Transverse colon (tissue), 4 donors: Measurements from ENCODE around the gene ANKH. TPM values are rescaled to one million over a fixed set of nuclear protein-coding genes. Genes with fewer than 3 reads are reported as not detected.

ENCODE experiments used
- DNase-seq: peaks from one replicate; pipeline ENCODE4 v3.0.0-alpha.2; 2019
- H3K27ac ChIP-seq, 4 donors: fragments of 200-600 bp; sonication (generic); 2 replicates each; pipeline ENCODE4 v1.5.1; 2016 to 2018; ENCODE audit warnings: inconsistent platforms in 4 of 4
- H3K27me3 ChIP-seq: fragments of 200-600 bp; sonication (generic); 2 replicates; pipeline ENCODE4 v1.5.1; 2017; ENCODE audit warnings: inconsistent platforms
- H3K36me3 ChIP-seq, 4 donors: fragments of 200-600 bp; sonication (generic); 2 replicates each; pipeline ENCODE4 v1.5.1; 2017 to 2019; ENCODE audit warnings: inconsistent platforms in 4 of 4
- H3K4me1 ChIP-seq, 4 donors: fragments of 200-600 bp; sonication (generic); 2 replicates each; pipeline ENCODE4 v1.5.1; 2017 to 2020; ENCODE audit warnings: inconsistent platforms in 4 of 4
- H3K4me3 ChIP-seq, 4 donors: fragments of 200-600 bp; sonication (generic); 1 replicate in 1 of 4; 2 replicates in 3 of 4; pipeline versions ENCODE4 v1.5.1 to v1.6.1; 2017 to 2019; ENCODE audit warnings: inconsistent platforms in 4 of 4
- H3K9me3 ChIP-seq, 2 donors: fragments of 200-600 bp; sonication (generic); 2 replicates each; pipeline ENCODE4 v1.5.1; 2017 to 2019; ENCODE audit warnings: inconsistent platforms in 2 of 2
- EP300 ChIP-seq: sonication (generic); formaldehyde crosslinking; IDR thresholded peaks from one replicate; pipeline ENCODE4 v1.6.1; 2017; ENCODE audit warnings: antibody characterized with exemption, low read depth
- POLR2A ChIP-seq: fragments of 450-650 bp; IDR thresholded peaks from one replicate; pipeline ENCODE4 v1.6.1; 2016; ENCODE audit warnings: antibody characterized with exemption, mild to moderate bottlenecking, moderate library complexity
- POLR2AphosphoS5 ChIP-seq, 3 donors: sonication (generic); formaldehyde crosslinking; IDR thresholded peaks; one replicate each; pipeline ENCODE4 v1.6.1; 2016; ENCODE audit warnings: antibody characterized with exemption in 3 of 3
- WGBS, 2 donors: methylation state at CpG; one replicate each; pipeline ENCODE4 v1.1.5; 2018; ENCODE audit warnings: low coverage in 1 of 2; 5-methylcytosine and 5-hydroxymethylcytosine counted together
- in situ Hi-C, 4 donors: fragments of 200-750 bp; cut with MboI; loops; one replicate each; pipeline versions ENCODE4 v1.15.0 to v1.15.1; 2017; ENCODE audit warnings: low sequenced_read_pairs in 3 of 4, low pct_ligation_motif_present in 1 of 4, low pct_unique_long_range_greater_than_20kb in 1 of 4
- intact Hi-C: fragments of 100-400 bp; cut with DNase I; formaldehyde crosslinking; loops from one replicate; pipeline ENCODE4 v1.15.1; 2023; ENCODE audit warnings: low total_unique reads
- total RNA-seq, 4 donors: library from RNA; depleted of rRNA; stranded (reverse); fragments of >200 nt; gene quantifications; one replicate each; pipeline ENCODE4 v1.1.0, GENCODE V29; 2016
- TF ChIP-seq, protein P1 (sequence below), 5 experiments: fragments of 200-600 bp in 3 of 5; fragments of 450-650 bp in 2 of 5; sonication (generic) in 3 of 5; IDR thresholded peaks; 1 replicate in 2 of 5; 2 replicates in 3 of 5; pipeline ENCODE4 v1.5.1; 2016 to 2017; ENCODE audit warnings: antibody characterized with exemption in 5 of 5, inconsistent platforms in 3 of 5, mild to moderate bottlenecking in 2 of 5, moderate library complexity in 1 of 5

The ANKH gene
- total RNA-seq, 4 donors from 2014 or later: 24.7 to 96.5 (median 69.4) TPM

DNA sequence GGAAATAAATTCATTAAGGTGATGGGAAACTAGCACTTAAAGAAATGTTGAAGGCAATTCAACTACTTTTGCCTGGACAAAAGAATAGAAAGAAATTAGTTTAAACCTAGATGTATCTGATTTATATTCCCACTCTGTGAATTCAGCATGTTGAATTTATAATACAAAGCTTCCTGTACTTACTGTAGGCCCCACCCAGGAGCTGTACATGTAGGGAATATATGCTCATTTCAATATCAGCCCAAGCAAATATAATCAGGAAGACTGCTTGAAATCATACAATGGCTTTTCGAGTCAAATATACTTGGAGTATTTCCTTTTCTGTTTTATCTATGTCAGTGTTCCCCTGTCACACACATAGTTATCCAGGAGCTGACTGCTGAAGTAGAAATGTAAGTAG lies 105.0 kb downstream of the ANKH start:
- Histone ChIP-seq H3K9me3 (no peaks in the 10 kb centered on the region), H3K4me3 (no peak overlapping the region), H3K36me3 (no peaks in the 10 kb centered on the region), H3K27ac (no peak overlapping the region), H3K27me3 (no peaks in the 10 kb centered on the region), H3K4me1 (peaks cover 0 to 17% (median 5%) of the 10 kb centered on the region in 4 donors)
- no peak for TF ChIP-seq EP300
- TF ChIP-seq, protein P1, sequence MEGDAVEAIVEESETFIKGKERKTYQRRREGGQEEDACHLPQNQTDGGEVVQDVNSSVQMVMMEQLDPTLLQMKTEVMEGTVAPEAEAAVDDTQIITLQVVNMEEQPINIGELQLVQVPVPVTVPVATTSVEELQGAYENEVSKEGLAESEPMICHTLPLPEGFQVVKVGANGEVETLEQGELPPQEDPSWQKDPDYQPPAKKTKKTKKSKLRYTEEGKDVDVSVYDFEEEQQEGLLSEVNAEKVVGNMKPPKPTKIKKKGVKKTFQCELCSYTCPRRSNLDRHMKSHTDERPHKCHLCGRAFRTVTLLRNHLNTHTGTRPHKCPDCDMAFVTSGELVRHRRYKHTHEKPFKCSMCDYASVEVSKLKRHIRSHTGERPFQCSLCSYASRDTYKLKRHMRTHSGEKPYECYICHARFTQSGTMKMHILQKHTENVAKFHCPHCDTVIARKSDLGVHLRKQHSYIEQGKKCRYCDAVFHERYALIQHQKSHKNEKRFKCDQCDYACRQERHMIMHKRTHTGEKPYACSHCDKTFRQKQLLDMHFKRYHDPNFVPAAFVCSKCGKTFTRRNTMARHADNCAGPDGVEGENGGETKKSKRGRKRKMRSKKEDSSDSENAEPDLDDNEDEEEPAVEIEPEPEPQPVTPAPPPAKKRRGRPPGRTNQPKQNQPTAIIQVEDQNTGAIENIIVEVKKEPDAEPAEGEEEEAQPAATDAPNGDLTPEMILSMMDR (IDR thresholded peaks at IDR 0.05): no peak
- no peak for TF ChIP-seq POLR2A
- TF ChIP-seq POLR2AphosphoS5 (IDR thresholded peaks at IDR 0.05): no peak
- intact Hi-C loops: no loop called here
- DNase-seq: no peak
- in situ Hi-C loops: no loop called here
- 46 to 63% methylated on average over 1 of the region's 1 CpG for WGBS, 2 donors

DNA sequence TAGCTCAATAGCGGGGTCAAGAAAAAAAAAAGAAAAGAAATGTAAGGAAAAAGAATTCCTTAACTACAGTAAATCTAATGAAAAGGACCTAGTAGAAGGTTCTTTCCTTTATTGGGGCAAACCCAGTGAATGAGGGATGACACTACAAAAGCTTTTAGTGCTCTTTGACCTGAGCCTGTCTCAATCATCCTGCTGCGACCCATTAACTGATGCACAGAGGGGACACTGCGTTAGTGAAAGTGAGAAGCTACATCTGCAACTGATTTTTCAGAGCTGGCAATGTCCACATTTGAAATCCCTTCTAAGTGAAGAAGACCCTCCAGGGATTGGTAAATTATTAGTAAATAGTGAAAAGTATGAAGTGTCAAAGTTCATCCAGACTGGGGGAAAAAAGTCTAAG lies 106.0 kb downstream of the ANKH start:
- Histone ChIP-seq H3K4me1 (peaks cover 0 to 17% (median 5%) of the 10 kb centered on the region in 4 donors), H3K36me3 (no peaks in the 10 kb centered on the region), H3K27me3 (no peaks in the 10 kb centered on the region), H3K4me3 (no peak overlapping the region), H3K9me3 (no peaks in the 10 kb centered on the region), H3K27ac (no peak overlapping the region)
- DNase-seq: no peak
- TF ChIP-seq, protein P1 (IDR thresholded peaks at IDR 0.05): no peak
- TF ChIP-seq EP300 (no peak), POLR2AphosphoS5 (IDR thresholded peaks at IDR 0.05) (no peak), POLR2A (no peak)
- intact Hi-C loops (no loop called here), in situ Hi-C loops (no loop called here)
- 78% methylated on average over 3 of the region's 3 CpGs; no CpG with 5 or more reads in 1 of the 2 donors for WGBS, 2 donors

DNA sequence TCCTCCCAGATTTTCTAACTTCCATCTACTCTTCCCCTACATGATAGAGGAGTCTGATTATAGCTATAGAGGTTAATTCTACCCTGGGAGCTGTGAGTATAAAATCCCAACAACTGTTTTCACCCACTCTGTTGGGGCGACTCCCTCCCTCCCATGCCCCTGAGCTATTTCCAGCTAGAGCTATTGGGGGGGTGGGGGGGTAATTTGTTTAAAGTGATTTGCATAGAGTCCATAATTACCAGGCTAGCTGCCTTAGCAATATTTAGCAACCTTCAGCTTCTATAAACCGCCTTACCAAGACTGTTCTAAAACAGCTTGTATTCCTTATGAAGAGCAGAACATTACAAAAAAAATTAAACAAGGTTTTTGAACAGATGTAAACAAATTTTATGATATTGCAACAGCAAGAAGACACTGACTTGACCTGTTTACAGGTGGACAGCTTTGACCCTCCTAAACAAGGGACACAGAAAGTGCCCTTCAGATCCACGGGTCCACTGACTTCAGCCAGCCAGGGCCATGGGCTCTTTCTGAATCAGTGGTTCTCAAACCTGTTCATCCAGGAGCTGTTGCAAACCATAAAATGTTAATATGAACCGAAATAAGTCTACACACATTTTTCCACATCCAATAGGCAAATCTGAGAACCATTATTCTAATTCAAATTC lies 108.9 kb downstream of the ANKH start:
- 84 to 85% methylated on average over 3 to 4 of the region's 4 CpGs for WGBS, 2 donors
- intact Hi-C loops (no loop called here), in situ Hi-C loops (no loop called here)
- H3K27ac ChIP-seq: no peak overlapping the region
- H3K36me3 ChIP-seq: no peaks in the 10 kb centered on the region
- no peak overlapping the region for H3K4me3 ChIP-seq
- no peaks in the 10 kb centered on the region for H3K9me3 ChIP-seq
- DNase-seq: no peak
- H3K27me3 ChIP-seq: no peaks in the 10 kb centered on the region
- no peak for TF ChIP-seq POLR2AphosphoS5 (IDR thresholded peaks at IDR 0.05)
- TF ChIP-seq, protein P1 (IDR thresholded peaks at IDR 0.05): no peak
- H3K4me1 ChIP-seq: peaks cover 0 to 8% (median under 1%) of the 10 kb centered on the region in 4 donors

DNA sequence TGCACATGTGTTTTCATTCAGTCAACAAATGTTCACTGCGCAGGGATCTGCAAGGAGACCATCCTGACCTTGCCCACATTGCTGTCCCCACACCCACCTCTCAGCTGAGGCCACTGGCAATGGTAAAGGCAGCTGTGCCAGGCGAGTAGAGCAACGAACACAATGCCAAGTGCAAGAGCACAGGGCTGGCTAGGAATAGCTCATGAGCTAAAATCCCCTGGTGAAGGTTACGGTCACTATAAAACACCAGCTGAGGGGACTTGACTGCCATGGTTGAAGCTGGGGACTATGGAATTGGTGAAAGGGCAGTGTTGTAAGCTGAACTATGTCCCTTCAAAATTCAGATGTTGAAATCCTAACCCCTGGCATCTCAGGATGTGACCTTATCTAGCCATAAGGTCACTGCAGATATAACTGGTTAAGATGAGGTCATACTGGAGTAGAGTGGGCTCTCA lies 111.0 kb downstream of the ANKH start:
- intact Hi-C loops: no loop called here

More for the DNA sequence above, 111.0 kb downstream of the ANKH start:
- in situ Hi-C loops: no loop called here
- no peaks in the 10 kb centered on the region for H3K4me1 ChIP-seq
- no peak for DNase-seq
- WGBS, 2 donors: 88% methylated on average over 4 of the region's 4 CpGs; no CpG with 5 or more reads in 1 of the 2 donors
- H3K9me3 ChIP-seq: no peaks in the 10 kb centered on the region
- H3K4me3 ChIP-seq: no peak overlapping the region
- TF ChIP-seq POLR2AphosphoS5 (IDR thresholded peaks at IDR 0.05) (no peak), POLR2A (no peak), EP300 (no peak)
- TF ChIP-seq, protein P1 (IDR thresholded peaks at IDR 0.05): no peak
- H3K27ac ChIP-seq: no peak overlapping the region
- H3K36me3 ChIP-seq: no peaks in the 10 kb centered on the region
- no peaks in the 10 kb centered on the region for H3K27me3 ChIP-seq
